Spleen (tissue), 7 donors: ENCODE results near the gene CRYBB2.

ENCODE experiments used
- CTCF ChIP-seq, 11 experiments: fragments of 200-600 bp in 7 of 11; fragments of 450-650 bp in 4 of 11; sonication (generic) in 4 of 11; IDR thresholded peaks in 8 of 11; conservative IDR thresholded peaks in 3 of 11; 1 replicate in 7 of 11; 2 replicates in 4 of 11; pipeline versions ENCODE4 v1.4.0 to v1.8.0; 2016 to 2021; ENCODE audit warnings: antibody characterized with exemption in 11 of 11, inconsistent platforms in 4 of 11, mild to moderate bottlenecking in 1 of 11
- POLR2A ChIP-seq, 3 donors: fragments of 450-650 bp; IDR thresholded peaks; one replicate each; pipeline ENCODE4 v1.5.1; 2017; ENCODE audit warnings: antibody characterized with exemption in 3 of 3, mild to moderate bottlenecking in 1 of 3
- POLR2AphosphoS5 ChIP-seq, 3 donors: sonication (generic); formaldehyde crosslinking; IDR thresholded peaks; one replicate each; pipeline ENCODE4 v1.5.1; 2017; ENCODE audit warnings: antibody characterized with exemption in 3 of 3
- donor health status: DM: no; HTN: no; CAD: no; lungs with moderate emphysema.
- donor health status: DM: no; HTN: no; CAD: no.
- donor health status: DM: no; HTN: no; CAD: no.

GRCh38 chr22:25182131-25183110, 37.0 kb upstream of the CRYBB2 start:
- TF ChIP-seq CTCF (IDR thresholded peaks at IDR 0.05 in 8 of 11, conservative IDR thresholded peaks at IDR 0.05 in 3 of 11) (no peak), POLR2A (IDR thresholded peaks at IDR 0.05) (no peak), POLR2AphosphoS5 (IDR thresholded peaks at IDR 0.05) (no peak)
